ENCODE measurements around the gene GPC5.
"Not testable (repeated sequence)": the region's sequence is repeated elsewhere in the genome, so short reads cannot be mapped to it uniquely, and the experiment has no call there.

Gene GPC5

DNA sequence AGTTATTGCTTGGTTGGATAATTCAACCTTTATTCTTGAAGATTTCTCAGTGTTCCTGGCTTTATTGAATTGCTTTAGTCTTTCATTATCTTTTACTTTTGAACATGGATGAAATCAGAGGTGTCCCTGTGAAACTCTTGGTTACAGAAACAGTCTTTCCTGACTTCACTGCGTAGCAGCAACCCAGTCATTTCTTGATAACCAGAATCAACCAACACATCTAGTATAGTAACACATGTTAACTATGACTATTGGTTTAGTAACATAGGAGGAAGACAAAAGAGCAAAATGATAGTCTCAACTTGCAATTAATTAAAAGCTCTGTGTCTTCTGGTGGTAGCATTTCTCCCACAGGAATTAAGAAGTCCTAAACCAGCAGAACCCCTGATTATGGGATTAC, 393.6 kb downstream of the GPC5 start:
- H3K4me3 Mint-ChIP-seq: no peak overlapping the region
- DNase-seq: no peak
- no peaks in the 10 kb centered on the region for H3K27me3 Mint-ChIP-seq
- H3K36me3 Mint-ChIP-seq: no peaks in the 10 kb centered on the region
- peaks cover 0 to 8% of the 10 kb centered on the region in 2 donors for H3K9me3 Mint-ChIP-seq
- H3K4me1 Mint-ChIP-seq: no peaks in the 10 kb centered on the region
- ATAC-seq (replicated peaks): no peak
- no peak overlapping the region for H3K27ac Mint-ChIP-seq

DNA sequence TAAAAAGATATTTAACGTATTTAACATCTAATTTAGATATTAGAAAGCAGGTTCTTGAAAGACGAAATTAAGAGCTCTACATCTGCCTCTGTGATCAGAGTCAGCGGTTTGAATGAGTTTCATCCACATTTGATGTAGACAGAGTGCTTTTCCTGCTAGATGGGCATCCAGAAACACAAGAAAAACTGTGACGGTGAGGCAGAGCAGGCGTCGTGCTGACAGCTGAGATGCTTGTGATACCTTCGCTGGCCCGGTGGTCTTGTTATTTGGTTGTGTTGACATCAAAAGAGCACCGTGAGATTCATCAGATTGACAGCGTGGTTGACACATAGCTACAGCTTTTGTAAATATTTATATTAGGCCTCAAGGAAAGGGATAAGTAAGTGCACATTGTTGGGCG, 399.1 kb downstream of the GPC5 start:
- DNase-seq (no peak), ATAC-seq (replicated peaks) (no peak)
- H3K27me3 Mint-ChIP-seq: no peaks in the 10 kb centered on the region
- no peak overlapping the region for H3K4me3 Mint-ChIP-seq
- peaks cover 5 to 18% of the 10 kb centered on the region in 2 donors for H3K9me3 Mint-ChIP-seq
- no peaks in the 10 kb centered on the region for H3K4me1 Mint-ChIP-seq
- no peak overlapping the region for H3K27ac Mint-ChIP-seq
- H3K36me3 Mint-ChIP-seq: no peaks in the 10 kb centered on the region

DNA sequence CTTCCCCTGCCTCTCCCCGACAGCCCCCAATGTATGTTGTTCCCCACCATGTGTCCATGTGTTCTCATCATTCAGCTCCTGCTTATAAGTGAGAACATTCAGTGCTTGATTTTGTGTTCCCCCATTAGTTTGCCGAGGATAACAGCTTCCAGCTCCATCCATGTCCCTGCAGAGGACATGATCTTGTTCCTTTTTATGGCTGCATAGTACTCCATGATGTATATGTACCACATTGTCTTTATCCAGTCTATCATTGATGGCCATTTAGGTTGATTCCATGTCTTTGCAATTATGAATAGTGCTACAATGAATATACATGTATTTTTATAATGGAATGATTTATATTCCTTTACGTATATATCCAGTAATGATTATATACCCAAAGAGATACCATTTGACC, 399.9 kb downstream of the GPC5 start:
- not testable (repeated sequence) for H3K27ac Mint-ChIP-seq; H3K27me3 Mint-ChIP-seq; DNase-seq; H3K4me1 Mint-ChIP-seq; H3K4me3 Mint-ChIP-seq; ATAC-seq (replicated peaks); H3K36me3 Mint-ChIP-seq
- H3K9me3 Mint-ChIP-seq: peaks cover 5 to 18% of the 10 kb centered on the region in 2 donors

DNA sequence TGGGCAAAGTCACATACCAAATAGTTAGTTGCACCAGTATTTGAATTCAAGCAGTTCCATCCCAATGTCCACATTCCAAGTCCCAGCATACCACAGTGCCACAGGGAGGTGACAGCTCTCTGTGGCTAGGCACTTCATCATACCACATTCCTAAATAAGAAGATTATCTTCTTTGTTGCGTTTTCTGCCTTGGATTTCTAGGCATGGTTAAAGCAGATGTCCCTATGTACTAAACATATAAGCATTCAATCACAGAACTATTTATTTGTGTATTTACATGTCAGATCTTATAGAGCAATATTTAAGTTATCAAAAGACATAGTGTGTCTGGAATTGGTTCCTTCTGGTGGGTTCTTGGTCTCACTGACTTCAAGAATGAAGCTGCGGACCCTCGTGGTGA, 403.4 kb downstream of the GPC5 start:
- not testable (repeated sequence) for H3K4me3 Mint-ChIP-seq; H3K36me3 Mint-ChIP-seq; H3K4me1 Mint-ChIP-seq; DNase-seq; H3K27ac Mint-ChIP-seq; H3K27me3 Mint-ChIP-seq; ATAC-seq (replicated peaks)
- H3K9me3 Mint-ChIP-seq: peaks cover 5 to 10% of the 10 kb centered on the region in 2 donors

DNA sequence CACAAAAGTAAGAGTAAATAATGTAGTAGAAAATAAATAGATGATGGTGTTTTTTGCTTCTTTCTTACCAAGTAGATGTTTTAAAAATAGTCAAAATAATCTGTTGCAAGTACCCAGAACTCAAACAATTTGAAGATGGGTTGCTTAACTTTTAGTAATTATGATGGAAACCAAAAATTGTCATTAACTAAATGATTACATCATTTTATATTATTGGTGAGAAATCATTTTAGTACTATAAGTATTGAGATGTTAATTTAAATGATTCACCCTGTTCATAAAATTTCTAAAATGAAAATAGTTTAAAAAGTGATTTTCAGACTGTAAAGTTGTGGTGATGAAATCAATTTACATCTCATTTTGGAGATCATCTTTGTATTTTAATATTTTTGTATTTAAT, 404.5 kb downstream of the GPC5 start:
- Mint-ChIP-seq H3K4me3 (no peak overlapping the region), H3K4me1 (no peaks in the 10 kb centered on the region), H3K27me3 (no peaks in the 10 kb centered on the region), H3K36me3 (no peaks in the 10 kb centered on the region), H3K9me3 (peaks cover 5 to 10% of the 10 kb centered on the region in 2 donors), H3K27ac (no peak overlapping the region)
- no peak for DNase-seq
- ATAC-seq (replicated peaks): no peak

DNA sequence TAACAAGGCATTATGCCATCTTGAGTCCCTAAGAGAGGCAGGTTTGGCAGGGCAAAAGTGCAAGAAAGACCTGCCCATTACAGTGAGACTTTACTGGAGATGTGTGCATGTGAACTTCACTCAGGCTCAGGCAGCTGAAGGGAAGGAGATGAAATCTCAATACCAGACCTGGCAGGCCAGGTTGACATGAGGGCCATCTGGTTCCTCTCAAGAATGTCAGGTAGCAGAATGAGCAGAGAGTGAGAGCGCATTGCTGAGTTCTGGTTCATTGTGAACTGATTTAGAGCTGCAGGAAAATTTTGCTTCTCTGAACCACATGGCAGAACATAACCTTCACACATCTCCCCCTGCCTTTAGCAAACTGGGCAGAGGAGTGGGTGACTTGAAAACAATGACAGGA, 406.3 kb downstream of the GPC5 start:
- H3K36me3 Mint-ChIP-seq: no peaks in the 10 kb centered on the region
- H3K27ac Mint-ChIP-seq: no peak overlapping the region
- H3K27me3 Mint-ChIP-seq: no peaks in the 10 kb centered on the region
- no peaks in the 10 kb centered on the region for H3K9me3 Mint-ChIP-seq
- no peak overlapping the region for H3K4me3 Mint-ChIP-seq
- no peak for DNase-seq
- no peaks in the 10 kb centered on the region for H3K4me1 Mint-ChIP-seq
- no peak for ATAC-seq (replicated peaks)

DNA sequence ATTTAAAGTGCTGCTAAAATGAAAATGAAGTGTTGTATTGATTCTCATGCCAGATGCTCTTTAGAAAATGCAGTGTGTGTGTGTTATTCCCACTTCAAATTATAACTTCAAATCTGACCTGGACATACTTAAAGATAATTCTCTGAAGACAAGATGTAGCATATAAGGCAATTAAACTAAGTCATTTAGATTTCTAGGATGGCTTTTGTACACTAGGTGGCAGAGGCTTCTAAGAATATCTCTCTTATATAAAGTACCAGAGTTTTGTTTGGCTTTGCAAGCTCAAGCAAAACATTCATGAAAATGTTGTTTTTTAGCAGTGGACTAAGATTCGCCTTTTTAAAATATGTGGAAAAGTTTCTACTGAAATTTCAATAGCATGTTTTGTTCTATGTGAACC, 407.2 kb downstream of the GPC5 start:
- Mint-ChIP-seq H3K4me1 (no peaks in the 10 kb centered on the region), H3K27me3 (no peaks in the 10 kb centered on the region), H3K4me3 (no peak overlapping the region), H3K27ac (no peak overlapping the region), H3K36me3 (no peaks in the 10 kb centered on the region), H3K9me3 (no peaks in the 10 kb centered on the region)
- DNase-seq: no peak
- no peak for ATAC-seq (replicated peaks)

DNA sequence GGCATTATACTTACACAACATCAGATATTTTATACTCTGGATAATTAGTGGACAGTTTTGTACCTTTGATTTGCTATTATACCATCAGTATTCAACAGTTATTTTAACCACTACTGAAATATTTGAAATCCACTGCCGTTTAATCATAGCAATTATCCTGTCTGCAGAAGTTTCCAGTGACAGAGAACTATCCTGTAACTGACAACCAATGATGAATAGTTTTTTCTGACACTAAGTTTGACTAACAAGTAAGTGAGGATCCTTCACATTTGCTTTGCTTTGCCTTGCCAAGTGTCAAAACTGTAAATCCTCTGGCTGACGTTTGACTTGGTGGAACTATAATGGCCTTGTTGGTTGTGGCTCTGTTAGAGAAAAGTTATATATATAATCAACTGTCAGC, 410.7 kb downstream of the GPC5 start:
- Mint-ChIP-seq H3K36me3 (no peaks in the 10 kb centered on the region), H3K27me3 (no peaks in the 10 kb centered on the region), H3K4me1 (no peaks in the 10 kb centered on the region), H3K27ac (no peak overlapping the region), H3K9me3 (no peaks in the 10 kb centered on the region), H3K4me3 (no peak overlapping the region)
- ATAC-seq (replicated peaks): no peak
- no peak for DNase-seq

DNA sequence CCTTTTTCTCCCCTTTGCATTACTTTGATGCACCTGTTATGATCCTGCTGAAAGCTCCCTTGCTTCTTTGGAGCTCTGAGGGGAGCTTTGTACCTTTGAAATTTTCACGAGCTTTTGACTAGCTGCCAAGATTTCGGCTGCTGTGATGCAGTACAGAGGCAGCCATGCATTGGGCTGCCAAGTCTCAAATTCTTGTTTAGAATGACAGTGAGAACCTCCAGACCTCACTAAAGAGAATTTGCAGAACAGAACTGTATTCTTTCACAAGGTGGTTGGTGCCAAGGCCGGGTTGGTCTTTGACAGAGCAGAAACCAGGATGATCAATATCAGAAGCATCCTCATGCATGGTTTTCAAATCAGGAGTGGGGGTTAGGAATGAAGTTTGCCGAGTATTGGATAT, 414.8 kb downstream of the GPC5 start:
- no peaks in the 10 kb centered on the region for H3K4me1 Mint-ChIP-seq
- H3K4me3 Mint-ChIP-seq: no peak overlapping the region
- ATAC-seq (replicated peaks): no peak
- DNase-seq: no peak
- H3K9me3 Mint-ChIP-seq: no peaks in the 10 kb centered on the region
- no peak overlapping the region for H3K27ac Mint-ChIP-seq
- no peaks in the 10 kb centered on the region for H3K27me3 Mint-ChIP-seq
- no peaks in the 10 kb centered on the region for H3K36me3 Mint-ChIP-seq

DNA sequence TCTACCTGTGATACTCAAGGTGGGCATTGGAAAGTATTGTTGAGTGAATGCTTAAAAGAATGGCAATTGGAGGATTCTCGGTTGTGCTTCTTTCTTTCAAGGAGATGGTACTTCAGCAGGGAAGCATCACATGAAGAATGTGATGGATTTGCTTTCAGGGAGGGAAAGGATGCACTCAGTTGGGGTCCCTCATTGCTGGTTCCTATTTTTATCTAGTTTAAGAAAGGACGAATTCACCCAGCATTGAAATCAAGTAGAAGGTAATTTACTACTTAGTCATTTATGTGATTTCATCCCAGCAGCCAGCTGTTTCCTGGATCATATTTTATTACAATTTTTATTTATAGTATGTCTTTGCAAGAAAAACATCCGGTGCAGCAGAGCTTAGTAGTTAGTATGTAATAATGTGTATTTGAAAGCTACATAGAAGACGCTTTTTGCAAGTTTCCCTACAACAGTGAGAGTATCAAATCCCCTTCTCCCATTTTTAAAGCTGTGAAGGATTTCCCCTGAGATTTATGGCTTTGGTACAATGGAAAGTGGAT, 417.9 kb downstream of the GPC5 start:
- H3K4me1 Mint-ChIP-seq: no peaks in the 10 kb centered on the region
- H3K27ac Mint-ChIP-seq: no peak overlapping the region
- no peaks in the 10 kb centered on the region for H3K9me3 Mint-ChIP-seq
- H3K4me3 Mint-ChIP-seq: no peak overlapping the region
- ATAC-seq (replicated peaks) (no peak), DNase-seq (no peak)
- H3K27me3 Mint-ChIP-seq: no peaks in the 10 kb centered on the region
- H3K36me3 Mint-ChIP-seq: no peaks in the 10 kb centered on the region

DNA sequence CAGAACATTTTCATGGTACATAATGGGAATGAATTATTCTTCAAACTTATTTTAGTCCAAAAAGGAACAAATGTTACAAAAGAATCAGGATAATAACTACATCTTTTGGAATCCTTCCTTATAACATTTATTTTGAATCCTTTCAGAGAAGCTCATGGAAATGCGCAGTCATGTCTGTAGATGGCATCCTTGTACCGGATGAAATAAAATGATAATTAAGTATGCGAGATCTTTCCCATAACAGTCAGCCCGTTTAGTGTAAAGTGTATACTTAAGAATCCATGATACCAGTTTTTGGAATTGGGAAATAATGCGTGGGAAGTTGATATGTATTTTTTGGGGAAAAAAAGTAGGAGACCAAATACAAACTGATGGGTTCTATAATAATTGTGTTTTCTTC, 418.8 kb downstream of the GPC5 start:
- DNase-seq (no peak), ATAC-seq (replicated peaks) (no peak)
- Mint-ChIP-seq H3K27ac (no peak overlapping the region), H3K9me3 (no peaks in the 10 kb centered on the region), H3K36me3 (no peaks in the 10 kb centered on the region), H3K4me3 (no peak overlapping the region), H3K27me3 (no peaks in the 10 kb centered on the region), H3K4me1 (no peaks in the 10 kb centered on the region)

DNA sequence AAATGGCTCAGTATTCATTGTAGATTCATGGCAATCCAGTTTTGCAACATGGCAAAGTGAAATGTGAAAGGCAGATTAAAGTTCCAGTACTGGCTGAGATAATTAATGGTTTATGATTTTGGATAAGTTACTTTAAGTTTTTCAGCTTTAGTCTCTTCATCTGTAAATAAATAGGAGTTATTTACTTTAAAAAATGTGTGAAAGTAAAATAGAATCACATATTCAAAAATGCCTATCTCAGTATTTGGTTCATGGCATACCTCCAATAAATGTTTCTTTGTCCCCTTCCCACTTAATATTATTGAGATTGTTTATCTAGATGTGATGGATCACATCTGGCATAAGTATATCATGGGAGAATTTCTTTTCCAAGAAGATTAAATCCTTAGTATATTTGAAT, 426.0 kb downstream of the GPC5 start:
- no peak for DNase-seq
- Mint-ChIP-seq H3K36me3 (peaks cover 0 to 1% of the 10 kb centered on the region in 2 donors), H3K27me3 (no peaks in the 10 kb centered on the region), H3K9me3 (peaks cover 5% of the 10 kb centered on the region in 2 donors), H3K4me1 (no peaks in the 10 kb centered on the region), H3K27ac (no peak overlapping the region), H3K4me3 (no peak overlapping the region)
- ATAC-seq (replicated peaks): no peak

DNA sequence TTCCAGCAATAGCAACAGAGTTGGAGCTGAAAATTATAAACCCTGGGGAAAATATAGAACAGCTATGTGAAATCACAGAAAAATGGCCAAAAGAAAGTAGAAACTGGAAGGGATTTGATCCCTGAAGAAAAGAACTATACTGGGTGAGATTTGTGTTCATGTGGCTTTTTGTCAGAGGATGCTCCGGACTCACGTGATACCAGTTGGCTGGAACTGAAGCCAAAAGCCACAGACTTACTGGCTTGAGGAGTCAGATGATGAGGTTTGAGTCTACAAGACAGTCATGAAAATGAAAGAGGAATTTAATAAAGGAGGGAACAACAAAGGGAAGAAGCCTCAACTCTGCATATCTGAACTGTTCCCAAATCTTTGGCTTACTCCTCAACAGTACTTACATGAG, 427.1 kb downstream of the GPC5 start:
- Mint-ChIP-seq H3K36me3 (peaks cover 0 to 1% of the 10 kb centered on the region in 2 donors), H3K27ac (no peak overlapping the region), H3K4me3 (no peak overlapping the region), H3K4me1 (no peaks in the 10 kb centered on the region), H3K27me3 (no peaks in the 10 kb centered on the region), H3K9me3 (peaks cover 9 to 10% of the 10 kb centered on the region in 2 donors)
- ATAC-seq (replicated peaks): no peak
- no peak for DNase-seq

DNA sequence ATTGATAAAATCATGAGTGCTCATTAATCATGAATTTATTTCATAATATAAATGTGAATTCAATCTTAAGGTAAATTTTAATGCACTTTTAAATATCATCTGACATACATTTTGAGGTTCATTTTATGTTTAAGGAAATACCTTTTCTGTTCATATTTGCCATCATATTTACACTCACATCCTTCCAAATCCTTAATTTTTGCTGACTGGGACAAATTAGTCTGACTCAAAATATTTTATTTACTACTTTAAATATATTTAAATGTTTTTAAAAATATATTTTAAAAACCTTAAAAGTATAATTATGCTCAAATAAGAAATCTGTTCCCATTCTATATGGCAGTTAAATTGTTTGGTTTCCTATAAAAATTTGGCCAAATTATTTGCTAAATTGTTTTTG, 438.1 kb downstream of the GPC5 start:
- Mint-ChIP-seq H3K27me3 (no peaks in the 10 kb centered on the region), H3K36me3 (no peaks in the 10 kb centered on the region), H3K4me3 (no peak overlapping the region), H3K9me3 (peaks cover 9 to 14% of the 10 kb centered on the region in 2 donors), H3K4me1 (no peaks in the 10 kb centered on the region), H3K27ac (no peak overlapping the region)
- ATAC-seq (replicated peaks) (no peak), DNase-seq (no peak)

DNA sequence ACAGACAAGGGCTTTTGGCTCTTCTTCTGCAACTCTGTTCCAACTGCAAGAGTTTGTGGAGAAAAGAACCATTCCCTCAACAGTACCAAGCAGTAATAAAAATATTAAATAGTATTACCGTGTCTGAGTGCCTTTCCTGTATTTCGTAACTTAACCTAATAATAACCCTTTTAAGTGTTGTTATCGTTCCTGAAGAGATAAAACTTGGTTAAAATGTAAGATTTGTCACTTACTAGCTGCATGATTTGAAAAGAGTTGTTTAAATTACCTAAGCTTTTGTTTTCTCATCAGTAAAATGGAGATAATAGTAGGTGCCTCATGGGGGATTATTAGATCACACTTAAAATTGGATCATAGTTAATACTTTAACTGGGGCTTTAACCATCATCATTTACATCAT, 447.2 kb downstream of the GPC5 start:
- no peaks in the 10 kb centered on the region for H3K36me3 Mint-ChIP-seq
- no peaks in the 10 kb centered on the region for H3K27me3 Mint-ChIP-seq
- H3K4me3 Mint-ChIP-seq: no peak overlapping the region
- H3K4me1 Mint-ChIP-seq: no peaks in the 10 kb centered on the region
- ATAC-seq (replicated peaks) (no peak), DNase-seq (no peak)
- H3K9me3 Mint-ChIP-seq: peaks cover 4 to 5% of the 10 kb centered on the region in 2 donors
- no peak overlapping the region for H3K27ac Mint-ChIP-seq

DNA sequence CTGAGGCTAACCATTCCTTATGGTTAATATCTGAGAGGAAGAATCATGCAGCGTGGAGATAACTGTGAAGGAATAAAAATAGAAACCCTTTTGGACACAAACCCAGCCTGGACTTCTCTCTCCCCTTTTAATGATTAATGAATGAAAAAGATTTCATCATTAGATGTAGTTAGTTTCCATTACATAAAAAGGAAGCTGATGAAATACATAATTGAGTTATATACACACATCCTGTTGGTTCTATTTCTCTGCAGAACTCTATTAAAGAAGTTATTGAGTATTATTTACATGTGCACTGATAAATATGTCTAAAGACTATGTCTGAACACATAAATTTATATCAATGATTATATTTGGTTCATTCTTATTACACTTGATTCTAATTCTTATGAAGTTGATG, 465.3 kb downstream of the GPC5 start:
- Mint-ChIP-seq H3K4me1 (no peaks in the 10 kb centered on the region), H3K9me3 (no peaks in the 10 kb centered on the region), H3K27ac (no peak overlapping the region), H3K36me3 (no peaks in the 10 kb centered on the region), H3K4me3 (no peak overlapping the region), H3K27me3 (no peaks in the 10 kb centered on the region)
- ATAC-seq (replicated peaks): no peak
- no peak for DNase-seq
